GM18907 (cell line): ENCODE results near the gene NF2.

ENCODE experiments used
- ATAC-seq: cut with Tn5 transposase; IDR thresholded peaks from one replicate; pipeline ENCODE4 v1.9.1; 2021; ENCODE audit warnings: mild to moderate bottlenecking, moderate library complexity; ENCODE audit not compliant: unreplicated experiment

The NF2 gene

GRCh38 chr22:29629903-29630516, 26.6 kb downstream of the NF2 start:
- no peak for ATAC-seq

GRCh38 chr22:29630987-29631386, 27.6 kb downstream of the NF2 start:
- no peak for ATAC-seq

DNA sequence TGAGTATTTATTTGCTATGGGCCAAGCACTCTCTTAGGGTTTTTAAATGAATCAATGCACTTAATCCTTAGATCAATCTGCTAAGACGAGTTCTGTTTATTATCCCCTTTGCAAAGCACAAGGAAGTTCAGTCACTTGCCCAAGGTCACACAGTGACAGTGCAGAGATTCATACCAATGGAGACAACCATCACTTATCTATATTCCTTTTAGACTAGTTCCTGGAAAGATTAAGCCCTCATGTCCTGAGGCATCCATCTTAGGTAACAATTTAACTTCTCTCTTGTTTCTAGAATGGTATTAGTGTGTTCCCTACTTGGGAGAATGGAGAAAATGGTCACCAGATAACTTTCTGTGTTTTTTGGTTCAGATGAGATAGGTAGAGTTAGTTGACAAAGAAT, 28.3 kb downstream of the NF2 start:
- ATAC-seq: no peak

DNA sequence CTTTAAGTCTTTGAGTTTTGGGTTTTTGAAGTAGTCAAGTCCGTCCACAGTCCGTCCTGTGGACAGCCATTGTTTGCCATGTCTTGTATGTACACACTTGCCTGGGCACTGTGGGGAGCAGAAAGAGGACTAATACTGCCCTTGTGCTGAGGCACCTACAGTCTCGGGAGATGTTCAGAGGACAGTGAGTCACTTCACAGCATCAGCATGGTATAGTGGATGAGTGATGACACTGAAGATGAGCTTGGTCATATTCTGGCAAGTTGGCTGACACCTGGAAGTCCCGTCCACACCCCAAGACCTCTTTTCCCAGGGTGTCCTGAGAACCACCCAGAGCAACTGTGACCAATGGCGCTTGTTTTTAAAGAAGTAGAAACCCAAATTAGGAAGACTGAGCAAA, 29.2 kb downstream of the NF2 start:
- ATAC-seq: no peak

DNA sequence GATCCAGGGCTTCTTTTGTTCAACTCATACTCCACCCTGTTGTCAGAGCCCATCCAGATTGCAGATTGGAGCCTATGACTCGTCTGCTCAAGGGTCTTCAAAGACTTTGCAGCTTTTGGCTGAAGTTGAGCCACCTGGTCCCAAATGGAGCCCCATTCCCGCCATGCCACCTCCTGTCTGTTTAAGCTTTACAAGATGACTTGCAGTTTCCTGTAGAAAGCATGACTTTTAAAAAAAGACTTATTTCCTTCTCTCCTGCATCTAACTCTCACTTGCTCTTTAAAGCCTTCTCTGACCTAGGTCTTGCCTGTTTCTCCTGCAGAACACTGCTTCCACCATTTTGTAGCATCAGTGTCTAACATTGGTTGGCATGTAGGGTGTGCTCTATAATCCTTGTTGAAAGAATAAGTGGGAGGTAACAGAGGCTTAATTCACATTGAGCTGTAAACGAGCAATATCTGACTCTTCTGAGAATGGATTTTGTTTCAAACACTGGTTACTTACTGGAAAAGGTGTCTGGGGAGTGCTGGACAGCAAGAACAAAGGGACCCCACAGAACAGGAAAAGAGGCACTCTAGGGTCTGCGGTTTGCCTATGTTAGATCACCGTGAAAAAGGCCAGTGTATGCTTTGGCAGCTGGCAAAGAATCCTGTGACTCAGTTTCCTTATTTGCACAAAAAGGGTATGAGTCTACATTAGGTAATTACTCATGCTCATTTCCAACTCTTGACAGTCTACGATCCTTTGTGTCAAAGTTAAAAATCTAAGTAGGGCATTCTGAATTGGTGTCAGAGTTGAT, 30.3 kb downstream of the NF2 start:
- no peak for ATAC-seq

- no peak for ATAC-seq
Observed at GRCh38 chr22:29634847-29635246, 31.4 kb downstream of the NF2 start.

GRCh38 chr22:29635734-29636357, 32.4 kb downstream of the NF2 start:
- ATAC-seq: no peak

DNA sequence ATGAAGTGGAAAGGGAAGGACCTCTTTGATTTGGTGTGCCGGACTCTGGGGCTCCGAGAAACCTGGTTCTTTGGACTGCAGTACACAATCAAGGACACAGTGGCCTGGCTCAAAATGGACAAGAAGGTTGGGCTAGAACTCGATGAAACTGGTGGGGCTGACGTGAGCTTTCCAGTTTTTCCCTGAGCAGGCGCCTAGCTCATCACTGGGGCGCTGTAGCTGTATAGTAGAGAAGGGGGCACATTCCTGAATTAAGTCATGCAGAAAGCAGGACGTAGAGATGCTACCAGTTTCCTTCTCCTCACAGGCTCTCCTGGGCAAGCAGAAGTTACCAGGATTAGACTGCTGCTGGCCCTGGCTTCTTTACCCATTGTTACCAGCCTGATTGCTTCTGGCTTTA, 33.3 kb downstream of the NF2 start:
- ATAC-seq: no peak

DNA sequence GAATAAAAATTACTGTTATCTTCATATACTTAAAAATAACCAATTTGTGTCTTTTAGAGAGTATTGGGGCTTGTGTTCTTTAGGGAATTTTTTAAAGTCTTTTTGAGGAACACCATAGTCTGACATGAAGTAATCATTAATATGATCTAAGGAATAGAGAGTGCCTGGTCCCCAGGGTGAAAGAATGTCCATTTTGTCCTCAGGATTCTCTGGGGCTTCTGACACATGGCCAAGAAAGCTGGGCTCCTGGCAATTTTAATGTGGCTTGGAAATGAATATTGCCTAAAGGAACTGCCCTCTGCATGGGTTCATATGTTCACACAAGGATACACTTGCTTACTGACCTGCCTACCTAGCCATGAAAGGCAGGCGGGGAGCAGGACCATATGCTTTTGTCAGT, 33.7 kb downstream of the NF2 start:
- no peak for ATAC-seq

DNA sequence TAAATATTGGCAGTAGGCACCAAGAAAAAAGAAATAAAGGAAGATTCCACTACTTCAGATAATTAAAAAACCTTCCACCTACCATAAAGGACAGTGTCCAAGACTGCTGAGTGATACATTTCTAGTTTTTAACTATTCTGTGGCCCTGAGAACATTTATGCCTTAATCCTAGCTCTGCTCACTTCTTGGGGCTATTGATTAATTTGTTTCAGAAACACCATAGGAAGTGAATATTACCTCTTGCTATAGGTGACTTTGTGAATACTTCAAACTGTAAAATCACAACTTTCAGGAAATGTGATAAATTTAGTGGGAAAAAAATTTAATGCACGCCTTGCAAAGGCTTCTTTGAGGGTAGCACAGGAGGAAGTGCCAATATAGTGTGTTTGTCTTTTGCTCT, 35.2 kb downstream of the NF2 start:
- no peak for ATAC-seq

DNA sequence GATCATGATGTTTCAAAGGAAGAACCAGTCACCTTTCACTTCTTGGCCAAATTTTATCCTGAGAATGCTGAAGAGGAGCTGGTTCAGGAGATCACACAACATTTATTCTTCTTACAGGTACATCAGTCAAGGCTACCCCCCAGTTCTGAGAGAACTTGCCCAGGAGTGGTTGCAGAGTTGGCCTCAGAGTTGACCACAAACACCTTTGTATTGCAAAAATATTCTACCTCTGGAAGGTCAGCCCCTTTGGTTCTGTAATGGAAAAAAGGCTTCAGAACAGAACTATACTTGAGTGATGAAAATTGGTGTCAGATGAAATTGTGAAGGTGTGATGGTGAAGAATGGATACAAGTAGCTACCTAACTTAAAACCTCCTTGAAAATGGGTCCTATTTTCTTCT, 35.7 kb downstream of the NF2 start:
- ATAC-seq: no peak

- ATAC-seq: no peak
Observed at GRCh38 chr22:29641042-29641699, 37.7 kb downstream of the NF2 start.

- ATAC-seq: no peak
Observed at GRCh38 chr22:29641700-29642330, 38.4 kb downstream of the NF2 start.

DNA sequence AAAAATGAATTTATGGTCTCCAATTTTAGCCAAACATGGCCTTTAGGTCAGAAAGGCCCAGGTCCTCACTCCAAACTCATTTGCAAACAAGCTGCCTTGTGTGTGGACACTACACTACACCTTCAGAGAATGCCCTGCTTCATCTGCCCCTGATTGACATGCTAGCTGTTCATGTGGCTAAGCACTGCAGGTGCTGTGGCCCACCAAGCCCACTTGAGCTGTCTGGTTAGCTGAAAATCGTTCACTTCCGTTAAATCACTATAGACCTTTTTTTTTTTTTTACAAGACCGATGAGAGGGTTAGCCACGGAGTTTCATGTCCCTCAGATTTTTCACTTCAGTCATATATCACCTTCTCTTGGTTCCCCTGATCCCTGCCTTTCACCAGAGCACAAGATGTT, 39.3 kb downstream of the NF2 start:
- no peak for ATAC-seq

- no peak for ATAC-seq
Observed at GRCh38 chr22:29647954-29648737, 44.7 kb downstream of the NF2 start.

DNA sequence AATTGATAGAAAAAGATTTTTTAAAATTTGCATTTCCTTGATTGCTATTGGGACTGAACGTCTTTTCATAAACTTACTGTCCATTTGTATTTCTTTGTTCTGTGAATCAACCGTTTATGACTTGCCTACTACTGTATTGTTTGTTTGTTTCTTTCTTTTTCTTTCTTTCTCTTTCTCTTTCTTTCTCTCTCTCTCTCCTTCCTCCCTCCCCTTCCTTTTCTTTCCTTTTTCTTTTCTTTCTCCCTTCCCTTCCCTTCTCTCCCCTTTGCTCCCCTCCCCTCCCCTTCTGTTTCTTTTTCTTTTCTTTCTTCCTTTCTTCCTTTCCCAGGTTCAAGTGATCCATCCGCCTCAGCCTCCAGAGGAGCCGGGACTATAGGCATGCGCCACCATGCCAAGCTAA, 46.9 kb downstream of the NF2 start:
- no peak for ATAC-seq

DNA sequence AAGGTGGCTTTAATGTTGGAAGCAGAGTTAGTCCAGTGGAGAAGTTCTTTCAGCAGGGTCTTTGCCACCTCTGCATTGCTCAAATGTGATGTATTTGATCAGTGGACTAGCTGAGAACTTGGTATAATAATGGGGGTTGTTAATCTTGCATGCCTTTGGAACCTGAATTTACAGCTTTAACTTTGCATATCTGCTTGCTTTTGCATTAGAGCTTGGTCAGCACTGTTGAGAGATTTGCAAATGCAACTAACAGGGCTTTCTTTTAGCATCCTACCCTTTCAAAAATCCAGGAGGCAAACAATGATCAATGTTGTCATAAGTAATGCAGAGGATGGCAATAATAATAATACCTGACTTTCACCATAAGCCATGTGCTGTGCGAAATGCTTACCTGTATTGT, 48.2 kb downstream of the NF2 start:
- ATAC-seq: no peak

- no peak for ATAC-seq
Observed at GRCh38 chr22:29654420-29654819, 51.0 kb downstream of the NF2 start.

- ATAC-seq: no peak
Observed at GRCh38 chr22:29654882-29655281, 51.4 kb downstream of the NF2 start.

DNA sequence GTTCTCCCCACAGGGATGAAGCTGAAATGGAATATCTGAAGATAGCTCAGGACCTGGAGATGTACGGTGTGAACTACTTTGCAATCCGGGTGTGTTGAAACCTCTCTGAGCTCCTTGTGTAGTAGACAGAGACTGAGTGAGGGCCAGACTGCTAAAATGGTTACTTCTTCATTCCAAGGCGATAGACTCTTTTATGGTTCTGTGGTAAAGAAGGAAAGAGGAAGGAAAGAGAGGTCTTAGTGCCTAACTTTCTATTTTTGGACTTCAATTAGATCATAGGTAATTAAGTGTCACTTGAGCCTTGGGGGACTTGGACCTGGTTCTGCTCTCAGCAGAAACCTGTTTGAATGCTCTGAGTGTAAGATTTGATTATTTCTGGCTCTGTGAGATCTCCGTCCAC, 54.7 kb downstream of the NF2 start:
- ATAC-seq: no peak

DNA sequence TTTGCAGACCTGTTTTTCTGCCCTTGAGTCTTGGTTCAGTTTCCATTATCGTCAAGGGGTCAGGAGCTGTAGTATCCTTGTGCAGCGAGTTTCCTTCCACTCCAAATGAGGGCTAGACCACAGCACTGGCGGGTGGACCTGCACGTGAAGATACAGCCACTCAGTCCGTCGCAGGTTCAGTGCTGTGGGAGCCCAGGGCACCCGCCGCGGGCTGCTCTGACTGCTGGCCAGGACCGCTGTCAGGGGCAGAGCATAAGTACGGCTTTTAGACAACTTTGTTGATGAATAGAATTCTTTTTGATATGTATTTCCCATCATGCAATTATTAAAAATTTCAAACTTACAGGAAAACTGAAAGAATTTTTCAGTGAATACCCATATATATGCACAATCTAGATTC, 56.6 kb downstream of the NF2 start:
- ATAC-seq: no peak
